Measurements from ENCODE around the gene UBN2. TPM values are rescaled to one million over a fixed set of nuclear protein-coding genes. Genes with fewer than 3 reads are reported as not detected.

The UBN2 gene
- total RNA-seq, 1 donor from 2014 or later: 13.5 TPM

DNA sequence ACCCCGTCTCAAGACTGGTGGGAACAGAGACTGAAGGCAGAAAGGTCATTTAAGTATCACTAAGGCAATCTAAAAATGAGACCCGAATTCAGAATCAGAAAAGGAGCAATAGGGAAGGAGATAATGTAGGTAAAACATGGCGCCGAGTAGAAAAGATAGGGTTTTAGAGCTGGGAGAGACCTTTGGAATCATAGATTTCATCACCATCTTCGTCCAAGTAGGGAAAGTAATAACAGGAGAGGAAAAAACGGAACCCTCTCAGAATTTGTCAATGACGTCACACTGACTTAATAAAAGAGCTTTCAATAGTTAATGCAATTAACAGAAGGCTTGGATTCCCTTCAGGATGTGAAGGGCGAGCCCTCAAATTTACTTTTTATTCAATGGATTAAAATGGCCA, 1.0 kb upstream of the UBN2 start:
- no peak for DNase-seq (ENCODE audit: low spot score)
- TF ChIP-seq, protein P1, sequence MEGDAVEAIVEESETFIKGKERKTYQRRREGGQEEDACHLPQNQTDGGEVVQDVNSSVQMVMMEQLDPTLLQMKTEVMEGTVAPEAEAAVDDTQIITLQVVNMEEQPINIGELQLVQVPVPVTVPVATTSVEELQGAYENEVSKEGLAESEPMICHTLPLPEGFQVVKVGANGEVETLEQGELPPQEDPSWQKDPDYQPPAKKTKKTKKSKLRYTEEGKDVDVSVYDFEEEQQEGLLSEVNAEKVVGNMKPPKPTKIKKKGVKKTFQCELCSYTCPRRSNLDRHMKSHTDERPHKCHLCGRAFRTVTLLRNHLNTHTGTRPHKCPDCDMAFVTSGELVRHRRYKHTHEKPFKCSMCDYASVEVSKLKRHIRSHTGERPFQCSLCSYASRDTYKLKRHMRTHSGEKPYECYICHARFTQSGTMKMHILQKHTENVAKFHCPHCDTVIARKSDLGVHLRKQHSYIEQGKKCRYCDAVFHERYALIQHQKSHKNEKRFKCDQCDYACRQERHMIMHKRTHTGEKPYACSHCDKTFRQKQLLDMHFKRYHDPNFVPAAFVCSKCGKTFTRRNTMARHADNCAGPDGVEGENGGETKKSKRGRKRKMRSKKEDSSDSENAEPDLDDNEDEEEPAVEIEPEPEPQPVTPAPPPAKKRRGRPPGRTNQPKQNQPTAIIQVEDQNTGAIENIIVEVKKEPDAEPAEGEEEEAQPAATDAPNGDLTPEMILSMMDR (IDR thresholded peaks at IDR 0.05): no peak
- Mint-ChIP-seq H3K27ac (ENCODE audit: unreplicated experiment) (no peak overlapping the region), H3K27me3 (ENCODE audit: low read depth) (no peaks in the 10 kb centered on the region), H3K36me3 (ENCODE audit: low read depth) (peaks cover 3% of the 10 kb centered on the region), H3K9me3 (ENCODE audit: low read depth) (no peaks in the 10 kb centered on the region), H3K4me1 (ENCODE audit: low read depth) (peaks cover 31% of the 10 kb centered on the region), H3K4me3 (ENCODE audit: unreplicated experiment) (peak overlapping the region; percentile 99)

DNA sequence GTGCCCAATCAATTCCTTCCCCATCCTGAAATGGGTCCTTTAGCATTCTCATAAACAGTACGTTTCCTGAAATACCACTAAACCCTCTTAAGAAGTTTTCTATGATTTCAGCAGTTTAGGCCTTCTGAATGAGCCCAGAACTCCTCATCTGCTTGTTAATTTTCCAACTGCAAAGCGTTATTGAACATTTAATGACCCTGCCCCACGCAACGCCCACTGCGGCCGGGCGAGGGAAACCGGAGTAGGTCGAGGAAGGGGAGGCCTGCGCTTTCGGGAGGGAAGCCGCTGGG, 608 bp upstream of the UBN2 start:
- Mint-ChIP-seq H3K4me3 (ENCODE audit: unreplicated experiment) (peak overlapping the region; percentile 99), H3K9me3 (ENCODE audit: low read depth) (no peaks in the 10 kb centered on the region), H3K27ac (ENCODE audit: unreplicated experiment) (peak overlapping the region; percentile 99), H3K36me3 (ENCODE audit: low read depth) (peaks cover 3% of the 10 kb centered on the region), H3K4me1 (ENCODE audit: low read depth) (peaks cover 31% of the 10 kb centered on the region), H3K27me3 (ENCODE audit: low read depth) (no peaks in the 10 kb centered on the region)
- TF ChIP-seq, protein P1 (IDR thresholded peaks at IDR 0.05): no peak
- no peak for DNase-seq (ENCODE audit: low spot score)

DNA sequence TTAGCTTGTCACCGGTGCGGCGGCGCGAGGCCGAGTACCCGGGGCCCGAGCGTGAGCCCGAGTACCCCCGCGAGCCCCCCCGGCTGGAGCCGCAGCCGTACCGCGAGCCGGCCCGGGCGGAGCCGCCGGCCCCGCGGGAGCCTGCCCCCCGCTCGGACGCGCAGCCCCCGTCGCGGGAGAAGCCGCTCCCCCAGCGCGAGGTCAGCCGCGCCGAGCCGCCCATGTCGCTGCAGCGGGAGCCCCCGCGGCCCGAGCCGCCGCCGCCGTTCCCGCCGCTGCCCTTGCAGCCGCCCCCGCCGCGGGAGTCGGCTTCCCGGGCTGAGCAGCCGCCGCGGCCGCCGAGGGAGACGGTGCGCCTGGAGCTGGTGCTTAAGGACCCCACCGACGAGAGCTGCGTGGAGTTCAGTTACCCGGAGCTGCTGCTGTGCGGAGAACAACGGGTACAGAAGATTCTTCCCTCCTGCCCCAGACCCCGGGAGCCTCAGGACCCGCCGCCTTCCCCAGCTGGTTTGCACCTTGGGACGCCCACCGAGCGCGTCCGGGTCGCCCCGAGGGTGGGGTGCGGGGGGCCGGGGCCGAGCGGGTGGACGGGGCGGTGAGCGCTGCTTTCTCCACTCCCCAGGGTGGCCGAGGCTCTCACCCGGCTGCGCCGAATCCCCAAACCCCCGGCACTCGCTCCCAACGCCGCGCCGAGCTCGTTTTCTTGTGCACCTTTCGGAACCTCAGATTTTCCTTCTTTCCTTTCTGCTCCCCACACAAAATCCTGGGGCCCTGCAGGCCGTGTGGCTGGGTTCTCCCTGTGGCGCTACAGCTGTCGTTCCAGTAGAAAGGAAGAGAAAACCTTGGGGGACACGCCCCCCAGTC, 708 bp downstream of the UBN2 start:
- H3K4me3 Mint-ChIP-seq (ENCODE audit: unreplicated experiment): peak overlapping the region; percentile 99
- no peaks in the 10 kb centered on the region for H3K27me3 Mint-ChIP-seq (ENCODE audit: low read depth)
- H3K36me3 Mint-ChIP-seq (ENCODE audit: low read depth): peaks cover 3% of the 10 kb centered on the region
- H3K9me3 Mint-ChIP-seq (ENCODE audit: low read depth): no peaks in the 10 kb centered on the region
- H3K4me1 Mint-ChIP-seq (ENCODE audit: low read depth): peaks cover 34% of the 10 kb centered on the region
- peak overlapping the region; percentile 79 for H3K27ac Mint-ChIP-seq (ENCODE audit: unreplicated experiment)
- TF ChIP-seq, protein P1 (IDR thresholded peaks at IDR 0.05): no peak
- no peak for DNase-seq (ENCODE audit: low spot score)

- Mint-ChIP-seq H3K4me1 (ENCODE audit: low read depth) (peaks cover 34% of the 10 kb centered on the region), H3K9me3 (ENCODE audit: low read depth) (no peaks in the 10 kb centered on the region), H3K36me3 (ENCODE audit: low read depth) (peaks cover 3% of the 10 kb centered on the region), H3K4me3 (ENCODE audit: unreplicated experiment) (peak overlapping the region; percentile 91), H3K27me3 (ENCODE audit: low read depth) (no peaks in the 10 kb centered on the region), H3K27ac (ENCODE audit: unreplicated experiment) (peak overlapping the region; percentile 79)
- TF ChIP-seq, protein P1 (IDR thresholded peaks at IDR 0.05): no peak
- DNase-seq (ENCODE audit: low spot score): no peak
Measured at GRCh38 chr7:139232377-139232717, 1.3 kb downstream of the UBN2 start.

DNA sequence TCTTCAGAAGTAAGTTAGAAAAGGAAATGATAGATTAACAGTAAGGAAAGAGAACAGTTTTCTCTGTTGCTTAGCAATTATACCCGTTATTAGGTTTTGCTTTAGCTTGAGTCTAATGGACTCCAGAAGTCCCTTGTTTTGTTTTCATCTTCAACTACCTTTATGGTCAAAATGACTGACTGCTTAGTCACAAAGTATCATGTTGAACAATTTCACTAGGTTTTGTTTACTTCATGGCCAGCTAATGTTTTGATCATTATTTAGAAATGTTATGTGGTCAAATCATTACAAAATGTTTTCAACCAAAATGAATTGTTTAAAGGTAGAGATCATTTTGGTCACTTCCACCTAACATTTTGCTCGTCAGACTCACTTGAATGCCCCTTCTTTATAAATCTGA, 1.9 kb downstream of the UBN2 start:
- TF ChIP-seq, protein P1 (IDR thresholded peaks at IDR 0.05): no peak
- Mint-ChIP-seq H3K36me3 (ENCODE audit: low read depth) (peaks cover 8% of the 10 kb centered on the region), H3K4me1 (ENCODE audit: low read depth) (peaks cover 34% of the 10 kb centered on the region)

More for the DNA sequence above, 1.9 kb downstream of the UBN2 start:
- H3K4me3 Mint-ChIP-seq (ENCODE audit: unreplicated experiment): peak overlapping the region; percentile 91
- no peaks in the 10 kb centered on the region for H3K27me3 Mint-ChIP-seq (ENCODE audit: low read depth)
- DNase-seq (ENCODE audit: low spot score): no peak
- H3K9me3 Mint-ChIP-seq (ENCODE audit: low read depth): no peaks in the 10 kb centered on the region
- H3K27ac Mint-ChIP-seq (ENCODE audit: unreplicated experiment): no peak overlapping the region
